GM11168 (cell line): ENCODE measurements around the gene BLOC1S6.

Source experiments
- in situ Hi-C: fragments of 300-500 bp; cut with MboI; formaldehyde crosslinking; loops from one replicate; pipeline ENCODE4 v1.12.0; 2022; ENCODE audit warnings: low sequenced_read_pairs; ENCODE audit not compliant: unreplicated experiment

Gene BLOC1S6

DNA sequence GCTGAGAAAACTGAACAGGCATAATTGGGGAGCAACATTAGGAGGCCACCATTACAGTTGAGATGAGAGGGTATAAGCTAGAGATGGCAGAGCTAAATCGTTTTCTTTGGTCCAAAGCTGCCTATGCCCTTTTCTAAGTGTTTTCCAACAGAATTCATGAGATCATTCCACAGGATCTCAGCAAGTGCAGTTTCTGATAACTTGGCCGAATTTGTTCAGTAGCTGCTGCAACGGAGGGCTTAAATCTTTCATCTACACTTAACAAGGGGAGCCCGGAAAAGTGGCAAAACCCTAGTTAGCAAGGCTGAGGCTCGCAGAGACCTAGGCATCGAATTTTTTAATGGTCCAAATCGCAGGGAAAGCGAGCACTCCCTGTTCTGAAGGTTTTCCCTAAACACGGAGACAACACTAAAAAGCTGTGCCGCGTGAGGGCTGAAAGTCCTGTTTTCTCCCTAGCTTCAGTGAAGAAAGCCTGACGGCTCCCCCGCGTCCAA is 531 bp upstream of the BLOC1S6 start:
- in situ Hi-C loops, result no loop called here

- in situ Hi-C loops, result no loop called here
Observed at GRCh38 chr15:45587863-45588170, 638 bp downstream of the BLOC1S6 start.

GRCh38 chr15:45588219-45588875 is 1.2 kb downstream of the BLOC1S6 start:
- in situ Hi-C loops, result no loop called here

GRCh38 chr15:45589256-45589655 is 2.1 kb downstream of the BLOC1S6 start:
- in situ Hi-C loops, result no loop called here

DNA sequence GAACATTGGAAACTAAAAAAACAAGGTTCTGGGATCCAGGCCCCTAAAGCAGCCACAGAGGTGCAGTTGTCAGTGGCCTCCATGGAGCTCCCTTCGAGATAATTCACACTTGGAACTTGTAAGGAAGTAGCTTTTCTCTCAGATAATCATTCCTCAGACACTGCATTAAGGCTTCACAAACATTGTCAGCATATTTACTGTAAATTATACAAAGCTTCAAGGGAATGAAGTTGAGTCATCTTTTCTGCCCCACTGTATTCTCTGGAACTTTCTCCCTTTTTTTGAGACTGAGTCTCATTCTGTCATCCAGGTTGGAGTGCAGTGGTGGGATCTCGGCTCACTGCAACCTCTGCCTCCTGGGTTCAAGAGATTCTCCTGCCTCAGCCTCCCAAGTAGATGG is 7.1 kb downstream of the BLOC1S6 start:
- in situ Hi-C loops, result no loop called here

DNA sequence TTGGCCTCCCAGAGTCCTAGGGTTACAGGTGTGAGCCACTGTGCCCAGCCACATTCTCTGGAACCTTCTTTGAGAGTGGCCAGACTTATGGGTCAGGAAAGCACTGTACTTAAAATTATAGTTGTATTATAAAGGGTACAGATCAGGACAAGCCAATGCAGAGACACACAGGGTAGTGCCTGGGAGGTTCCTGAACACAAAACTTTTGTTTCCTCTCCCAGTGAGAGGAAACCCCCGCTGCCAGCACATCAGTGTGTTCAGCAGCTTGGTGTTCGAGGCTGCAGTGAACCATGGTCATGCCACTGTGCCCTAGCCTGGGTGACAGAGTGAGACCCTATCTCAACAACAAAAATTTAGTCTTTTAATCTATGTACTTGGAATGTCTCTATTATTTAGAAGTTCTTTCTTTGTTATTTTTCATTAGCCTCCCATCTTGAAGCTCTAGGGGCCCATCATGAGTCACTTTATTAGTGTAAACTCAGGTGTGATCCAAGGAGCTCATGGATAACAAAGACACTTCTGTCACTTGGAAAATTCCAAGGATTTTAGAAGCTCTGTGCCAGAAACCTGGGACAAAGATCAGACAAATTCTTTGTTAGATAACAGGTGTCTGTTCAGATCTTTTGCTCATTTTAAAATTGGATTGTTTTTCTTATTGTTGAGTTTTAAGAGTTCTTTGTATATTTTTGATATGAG is 7.8 kb downstream of the BLOC1S6 start:
- in situ Hi-C loops, result no loop called here

GRCh38 chr15:45603881-45604280 is 16.7 kb downstream of the BLOC1S6 start:
- in situ Hi-C loops, result loop anchor here (25.0 kb wide), 1 partner anchor 442 kb away; no protein-coding TSS in a partner anchor

- in situ Hi-C loops, result loop anchor here (25.0 kb wide), 1 partner anchor 442 kb away; no protein-coding TSS in a partner anchor
Observed at GRCh38 chr15:45604326-45604725, 17.1 kb downstream of the BLOC1S6 start.

DNA sequence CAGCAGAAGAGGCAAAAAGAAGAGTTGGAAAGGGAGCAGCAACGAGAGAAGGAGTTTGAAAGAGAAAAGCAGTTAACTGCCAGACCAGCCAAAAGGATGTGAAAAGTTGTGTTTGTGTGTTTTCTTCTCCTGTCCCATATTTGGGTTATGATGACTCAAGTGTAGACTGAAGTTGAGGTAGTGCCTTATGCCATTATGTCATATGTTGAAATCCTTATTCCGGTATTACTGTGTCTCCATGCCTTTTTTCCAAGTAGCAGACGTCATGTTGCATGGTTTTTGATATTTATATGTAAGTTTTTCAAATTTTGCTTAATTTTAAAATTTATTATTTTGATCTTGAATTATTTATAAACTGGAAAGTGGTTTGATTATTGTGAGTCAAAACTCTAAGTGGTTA is 19.2 kb downstream of the BLOC1S6 start:
- in situ Hi-C loops, result loop anchor here (25.0 kb wide), 1 partner anchor 444 kb away; no protein-coding TSS in a partner anchor

DNA sequence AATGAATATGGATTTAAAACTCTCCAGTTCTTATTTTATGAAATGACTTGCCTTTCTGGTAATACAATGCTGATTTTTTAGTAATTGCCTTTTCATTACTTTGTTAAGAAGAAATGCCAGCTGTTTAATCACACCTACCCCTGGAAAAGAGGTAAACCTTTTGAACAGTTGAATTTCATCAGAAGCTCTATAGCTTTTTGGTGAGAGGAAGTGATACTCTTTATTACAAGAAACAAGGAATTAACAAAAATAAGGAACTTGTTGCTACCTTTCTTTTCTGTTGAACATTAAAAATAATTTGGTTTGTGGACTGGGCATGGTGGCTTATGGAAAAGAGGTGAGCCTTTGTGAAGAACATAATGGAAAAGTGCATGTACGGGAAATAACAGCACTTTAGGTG is 19.7 kb downstream of the BLOC1S6 start:
- in situ Hi-C loops, result loop anchor here (25.0 kb wide), 1 partner anchor 445 kb away; no protein-coding TSS in a partner anchor

DNA sequence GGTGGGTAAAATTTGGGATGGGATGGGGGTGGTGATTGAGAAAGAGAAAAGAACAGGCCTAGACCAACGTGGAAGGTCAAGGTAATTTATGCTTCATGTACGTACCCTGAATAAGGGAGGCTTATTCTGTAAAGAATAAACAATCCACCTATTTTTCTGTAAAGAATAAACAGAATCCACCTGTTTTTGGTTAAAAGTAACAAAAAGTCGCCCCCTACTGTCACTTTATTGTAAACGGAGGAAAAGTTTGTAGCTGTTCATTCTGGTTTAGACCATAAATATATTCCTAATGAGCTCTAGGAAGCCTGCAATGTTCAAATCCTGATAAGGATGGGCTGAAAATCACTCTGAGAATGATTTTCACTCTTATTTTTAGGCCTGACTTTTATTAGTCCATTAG is 24.1 kb downstream of the BLOC1S6 start:
- in situ Hi-C loops, result loop anchor here (5.0 to 25.0 kb wide), 3 partner anchors 89 to 449 kb away; partner anchors contain the start of gene SLC30A4

GRCh38 chr15:45612790-45613415 is 25.7 kb downstream of the BLOC1S6 start:
- in situ Hi-C loops, result loop anchor here (5.0 to 25.0 kb wide), 3 partner anchors 91 to 451 kb away; partner anchors contain the start of gene SLC30A4

DNA sequence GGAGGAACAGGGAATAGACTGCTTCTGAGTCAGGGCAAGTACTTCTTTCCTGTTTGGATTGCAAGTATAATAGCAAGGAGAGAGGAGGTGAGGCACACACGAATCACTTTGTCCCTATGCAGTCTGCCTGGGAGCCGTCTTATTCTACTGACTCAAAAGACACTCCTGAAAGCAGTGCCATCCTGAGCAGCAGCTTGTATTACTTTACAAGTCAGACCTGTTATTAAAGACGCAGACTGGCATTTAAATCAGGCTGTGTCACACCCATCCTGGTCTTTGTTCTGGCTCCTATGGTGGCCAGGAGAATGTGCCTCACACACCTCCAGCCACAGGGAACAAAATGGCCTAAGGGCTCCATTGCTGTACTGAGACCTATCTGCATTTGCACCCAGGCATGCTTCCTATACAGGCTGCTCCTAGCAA is 29.7 kb downstream of the BLOC1S6 start:
- in situ Hi-C loops, result loop anchor here (10.0 to 25.0 kb wide), 2 partner anchors 162 to 455 kb away; no protein-coding TSS in a partner anchor

GRCh38 chr15:45618813-45619212 is 31.6 kb downstream of the BLOC1S6 start:
- in situ Hi-C loops, result loop anchor here (10.0 to 25.0 kb wide), 2 partner anchors 164 to 457 kb away; no protein-coding TSS in a partner anchor

DNA sequence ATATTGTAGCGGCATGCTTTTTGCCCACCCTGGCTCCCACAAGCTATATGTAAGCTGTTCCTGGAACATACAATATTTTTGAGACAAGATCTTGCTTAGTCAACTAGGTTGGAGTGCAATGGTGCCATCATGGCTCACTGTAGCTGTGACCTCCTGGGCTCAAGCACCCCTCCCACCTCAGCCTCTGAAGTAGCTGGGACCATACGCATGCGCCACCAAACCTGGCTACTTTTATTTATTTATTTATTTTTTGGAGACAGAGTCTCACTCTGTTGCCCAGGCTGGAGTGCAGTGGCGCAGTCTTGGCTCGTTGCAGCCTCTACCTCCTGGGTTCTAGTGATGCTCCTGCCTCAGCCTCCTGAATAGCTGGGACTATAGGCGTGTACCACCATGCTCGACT is 41.0 kb downstream of the BLOC1S6 start:
- in situ Hi-C loops, result no loop called here

DNA sequence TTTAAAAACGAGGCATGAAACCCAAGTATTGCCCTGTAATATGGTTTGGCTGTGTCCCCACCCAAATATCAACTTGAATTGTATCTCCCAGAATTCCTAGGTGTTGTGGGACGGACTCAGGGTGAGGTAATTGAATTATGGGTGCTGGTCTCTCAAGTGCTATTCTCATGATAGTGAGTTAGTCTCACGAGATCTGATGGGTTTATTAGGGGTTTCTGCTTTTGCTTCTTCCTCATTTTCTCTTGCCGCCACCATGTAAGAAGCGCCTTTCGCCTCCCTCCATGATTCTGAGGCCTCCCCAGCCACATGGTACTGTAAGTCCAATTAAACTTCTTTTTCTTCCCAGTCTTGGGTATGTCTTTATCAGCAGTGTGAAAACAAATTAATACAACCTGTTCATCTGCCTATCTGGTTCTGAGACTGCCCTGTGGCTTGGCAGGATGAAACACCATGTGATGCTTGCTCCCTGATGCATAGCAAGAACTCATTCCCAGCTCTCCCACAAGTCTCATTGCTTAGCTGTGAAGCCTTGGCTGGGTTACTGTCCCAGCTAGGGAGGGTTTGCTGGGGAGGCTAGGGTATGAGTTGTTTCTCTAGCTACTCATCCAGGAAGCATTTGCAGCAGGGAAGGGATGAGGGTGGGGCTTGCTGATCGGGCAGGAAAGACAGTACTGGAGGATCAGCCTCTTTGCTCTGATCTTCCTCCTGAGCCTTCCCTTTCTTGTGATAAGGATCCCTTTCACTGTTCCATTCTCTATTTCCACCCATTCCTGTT is 43.9 kb downstream of the BLOC1S6 start:
- in situ Hi-C loops, result no loop called here

DNA sequence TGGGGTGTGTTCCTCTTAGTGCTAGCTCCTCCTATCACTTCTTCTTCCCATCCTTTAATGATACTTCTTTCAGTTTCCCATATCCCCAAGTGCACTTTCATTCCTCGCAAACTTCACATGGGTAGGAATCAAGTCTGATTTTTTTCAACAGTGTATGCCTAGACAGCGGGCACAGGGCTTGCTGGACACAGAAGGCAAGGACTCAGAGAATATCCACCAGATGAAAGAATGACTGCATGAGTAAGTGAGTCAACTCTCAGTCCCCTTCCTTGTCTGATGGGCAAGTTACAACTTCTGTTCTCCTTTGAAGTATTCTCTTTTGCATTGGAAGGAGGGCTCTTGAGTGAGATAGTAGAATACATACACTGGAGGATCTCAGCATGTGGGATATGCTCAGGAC is 44.6 kb downstream of the BLOC1S6 start:
- in situ Hi-C loops, result no loop called here

GRCh38 chr15:45634432-45635190 is 47.4 kb downstream of the BLOC1S6 start, which contains the start of gene SQOR:
SQOR (plus strand) TSS chr15:45635029; CDS start chr15:45658924, 23,895 bp downstream.
- in situ Hi-C loops, result no loop called here

DNA sequence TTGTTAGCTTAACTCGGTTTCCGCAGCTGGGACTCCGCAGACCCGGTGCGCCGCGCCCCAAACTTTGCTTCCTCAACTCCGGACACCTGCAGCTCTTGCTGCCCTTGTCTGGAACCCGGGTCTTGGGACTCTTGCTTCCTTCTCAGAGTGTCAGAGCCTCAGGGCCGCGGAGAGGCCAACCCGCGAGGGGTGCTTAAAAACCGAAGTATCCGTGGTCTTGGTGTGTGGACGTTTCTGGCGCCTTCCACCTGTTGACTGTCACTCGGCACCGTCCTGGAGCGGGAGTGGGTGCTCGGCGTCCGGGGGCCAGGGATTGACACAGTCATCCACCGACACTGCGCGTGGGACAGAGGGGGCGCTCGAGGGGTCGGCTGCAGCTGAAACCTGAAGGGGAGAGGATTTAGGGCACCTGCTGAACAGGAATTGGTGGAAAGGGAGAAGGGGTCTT is 48.0 kb downstream of the BLOC1S6 start:
- in situ Hi-C loops, result no loop called here
